HS-5 (cell line): Measurements from ENCODE around the gene ACYP2.
A peak's percentile ranks its signal among the peaks of the same experiment; 100 is the strongest.
"Not testable (repeated sequence)": the region's sequence is repeated elsewhere in the genome, so short reads cannot be mapped to it uniquely, and the experiment has no call there.

Experiments
- DNase-seq: peaks from one replicate; pipeline ENCODE4 v3.0.0-alpha.2; 2012; ENCODE audit warnings: low read depth

Gene ACYP2

DNA sequence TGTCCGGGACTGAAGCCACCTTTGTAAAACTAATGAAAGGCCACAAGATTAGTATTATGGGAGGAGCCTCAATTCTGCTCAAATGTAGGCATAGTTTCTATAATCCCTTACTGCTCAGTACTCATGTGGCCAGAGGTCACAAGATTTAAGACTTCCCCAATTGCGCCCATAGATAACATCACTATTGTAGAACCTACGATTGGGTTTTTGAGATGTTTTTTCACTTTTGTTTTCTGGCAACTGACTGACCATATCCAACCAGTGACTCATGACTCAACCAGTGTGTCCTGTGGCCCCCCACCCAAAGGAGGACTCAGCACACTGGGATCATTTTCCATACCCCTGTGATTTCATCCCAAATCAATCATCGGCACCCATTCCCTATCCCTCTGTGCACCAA is 155.8 kb downstream of the ACYP2 start:
- DNase-seq = no peak

GRCh38 chr2:54271843-54272627 is 156.6 kb downstream of the ACYP2 start:
- no peak for DNase-seq

- peak; percentile 8 for DNase-seq
These were observed 159.4 kb downstream of the ACYP2 start for GRCh38 chr2:54274781-54275242.

DNA sequence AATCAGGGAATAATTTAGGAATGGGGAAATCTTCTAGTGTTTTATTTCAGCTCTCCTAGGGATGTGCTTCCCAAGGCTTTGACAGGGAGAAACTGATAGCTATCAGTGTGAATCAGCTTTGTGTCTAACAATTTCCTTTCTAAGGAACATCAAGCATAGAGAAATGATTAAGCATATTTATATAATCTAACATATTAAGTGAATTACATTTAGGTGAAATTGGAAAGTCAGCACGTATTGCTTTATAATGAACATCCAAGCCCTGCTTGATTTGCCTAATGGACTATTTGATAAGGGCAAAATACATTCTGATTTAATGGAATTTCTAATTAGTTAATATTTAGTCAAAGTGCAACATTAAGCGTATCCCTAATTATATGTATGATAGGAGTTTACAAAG is 160.1 kb downstream of the ACYP2 start:
- no peak for DNase-seq

- DNase-seq = no peak
These were observed 164.0 kb downstream of the ACYP2 start for GRCh38 chr2:54279385-54279784.

- no peak for DNase-seq
These were observed 169.4 kb downstream of the ACYP2 start for GRCh38 chr2:54284826-54285225.

DNA sequence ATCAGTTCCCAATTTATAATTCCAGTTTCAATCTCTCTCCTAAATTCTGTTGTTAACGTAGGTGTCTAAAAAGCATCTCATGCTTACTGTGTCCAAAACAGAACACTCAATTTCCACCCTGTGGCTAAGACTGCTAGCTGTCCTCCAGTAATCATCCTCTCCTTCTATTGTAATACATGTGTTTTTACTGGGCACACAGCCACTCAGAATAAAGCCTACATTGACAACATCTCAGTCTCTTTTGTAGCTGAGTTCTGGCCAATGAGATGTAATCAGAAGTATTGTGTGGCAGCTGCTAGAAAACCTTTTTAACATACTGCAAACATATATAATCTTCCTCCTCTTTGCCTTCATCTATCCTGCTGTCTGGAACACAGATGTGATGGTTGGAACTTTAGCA is 170.0 kb downstream of the ACYP2 start:
- DNase-seq = no peak

DNA sequence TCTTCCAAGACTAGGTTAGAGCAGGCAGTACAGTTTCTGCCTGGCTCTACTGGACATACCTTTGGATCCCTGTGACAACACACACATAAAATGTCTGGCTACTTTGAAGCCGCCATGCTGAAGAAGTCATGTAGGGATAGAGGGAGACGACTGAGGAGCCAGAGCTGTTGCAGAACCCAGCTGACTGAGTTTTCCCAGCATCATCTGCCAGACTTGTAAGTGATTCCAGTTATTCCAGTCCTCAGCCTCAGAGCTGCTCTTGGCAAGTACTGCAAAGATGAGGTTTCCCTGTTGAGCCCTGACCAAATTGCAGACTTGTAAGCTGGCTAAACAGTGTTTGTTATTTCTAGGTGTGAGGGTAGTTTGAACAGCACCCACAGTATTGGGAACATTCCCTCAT is 172.1 kb downstream of the ACYP2 start:
- DNase-seq = no peak

DNA sequence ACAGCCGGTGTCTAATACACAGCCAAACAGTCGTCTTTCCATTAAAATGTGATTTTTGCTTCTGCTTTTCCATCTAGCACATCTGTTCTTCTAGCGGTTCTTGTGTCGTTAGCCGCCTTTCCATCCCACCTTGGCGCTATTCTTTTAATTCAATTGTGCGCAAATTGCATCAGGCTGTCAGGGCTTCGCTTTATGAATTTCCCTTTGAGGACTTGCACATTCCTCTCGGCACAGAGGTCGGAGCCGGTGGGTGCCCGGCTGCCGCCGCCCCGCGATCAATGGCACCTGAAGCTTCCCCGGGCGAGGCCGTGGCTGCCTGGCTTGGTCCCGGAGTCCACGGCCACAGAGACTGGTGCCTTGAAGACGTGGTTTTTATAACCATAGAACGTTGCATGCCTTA is 174.5 kb downstream of the ACYP2 start:
- DNase-seq = no peak

GRCh38 chr2:54290356-54291025 is 175.1 kb downstream of the ACYP2 start:
- no peak for DNase-seq

DNA sequence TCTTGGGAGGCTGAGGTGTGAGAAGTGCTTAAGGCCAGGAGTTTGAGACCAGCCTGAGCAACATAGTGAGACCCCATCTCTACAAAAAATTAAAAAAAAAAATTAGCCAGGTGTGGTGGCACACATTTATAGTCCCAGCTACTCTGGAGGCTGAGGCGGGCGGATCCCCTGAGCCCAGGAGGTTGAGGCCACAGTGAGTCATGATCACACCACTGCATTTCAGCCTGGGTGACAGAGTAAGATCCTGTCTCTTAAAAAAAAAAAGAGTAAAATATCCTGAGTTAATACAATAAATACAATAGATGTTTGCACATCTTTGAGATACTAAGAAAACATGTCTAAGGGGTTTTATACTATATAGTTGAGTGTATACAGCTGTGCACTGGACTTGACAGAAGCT is 179.2 kb downstream of the ACYP2 start:
- not testable (repeated sequence) for DNase-seq

GRCh38 chr2:54295911-54296310 is 180.5 kb downstream of the ACYP2 start:
- no peak for DNase-seq

DNA sequence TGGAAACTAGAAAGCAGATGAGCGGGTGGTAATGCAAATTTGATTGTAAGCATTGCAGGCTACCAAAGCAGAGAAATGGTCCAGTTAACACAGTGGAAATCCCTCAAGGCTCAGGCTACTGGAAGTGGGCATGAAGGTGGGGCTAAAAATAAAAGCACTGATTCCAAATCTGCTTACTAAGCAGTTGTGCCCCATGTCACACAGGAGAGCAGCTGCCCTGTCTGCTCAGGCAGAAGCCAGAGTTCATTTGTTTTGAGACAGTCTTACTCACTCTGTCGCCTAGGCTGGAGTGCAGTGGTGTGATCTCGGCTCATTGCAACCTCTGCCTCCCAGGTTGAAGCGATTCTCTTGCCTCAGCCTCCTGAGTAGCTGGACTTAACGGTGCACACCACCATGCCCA is 183.1 kb downstream of the ACYP2 start:
- DNase-seq = no peak

DNA sequence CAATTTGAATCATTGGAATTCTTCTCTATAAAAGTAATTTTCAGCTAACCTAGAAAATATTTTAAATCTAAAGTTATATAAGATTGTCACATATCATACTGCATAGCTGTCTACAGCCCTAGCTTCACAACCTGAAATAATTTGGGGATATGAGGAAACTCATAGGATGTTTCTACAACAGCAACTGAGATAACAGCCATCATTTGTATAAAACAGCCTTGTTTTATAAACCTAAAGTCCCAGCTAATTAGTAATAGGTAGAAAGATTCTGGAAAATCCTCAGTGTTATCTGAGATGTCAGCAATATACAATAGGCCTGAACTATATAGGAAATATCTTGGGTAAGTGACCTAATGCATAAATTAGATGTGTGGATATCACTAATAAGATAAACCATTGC is 188.2 kb downstream of the ACYP2 start:
- no peak for DNase-seq

DNA sequence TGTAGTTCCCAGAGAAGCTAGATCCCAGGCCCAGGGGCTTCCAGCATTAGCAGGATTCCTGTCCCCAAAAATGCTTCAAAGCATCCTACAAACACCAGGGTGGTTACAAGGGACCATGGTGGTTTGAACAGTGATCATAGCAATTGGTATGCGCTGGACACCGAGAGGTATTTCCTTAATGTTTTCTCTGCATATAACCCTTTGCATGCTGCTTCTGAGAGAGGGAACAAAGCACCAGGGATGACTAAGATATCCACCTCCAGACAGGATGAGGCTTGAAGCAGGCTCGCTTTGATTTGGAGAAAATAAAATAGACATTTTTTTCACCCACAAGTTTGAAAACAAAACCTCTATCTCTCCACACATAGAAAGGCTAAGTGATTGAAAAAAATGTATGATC is 191.1 kb downstream of the ACYP2 start:
- DNase-seq = no peak

DNA sequence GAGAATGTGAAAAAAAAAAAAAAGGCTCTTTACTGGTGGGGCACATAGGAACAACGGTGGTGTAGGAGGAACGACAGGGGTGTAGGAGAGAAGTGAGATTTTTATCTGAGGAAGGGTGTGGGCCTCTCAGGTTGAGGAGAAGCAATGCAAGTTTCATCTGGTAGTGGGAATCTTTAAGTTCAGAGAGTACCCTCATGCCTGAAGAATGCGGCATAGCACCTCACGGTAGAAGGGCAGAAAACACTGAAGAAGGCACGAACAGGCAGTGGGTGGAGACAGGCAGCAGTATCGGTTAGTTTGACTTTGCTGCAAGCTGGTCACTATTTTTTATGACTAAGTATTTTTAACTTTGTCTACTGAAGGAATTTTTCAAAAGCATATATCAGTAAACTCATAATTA is 192.8 kb downstream of the ACYP2 start:
- no peak for DNase-seq

- no peak for DNase-seq
These were observed 193.4 kb downstream of the ACYP2 start for GRCh38 chr2:54308782-54309181.

DNA sequence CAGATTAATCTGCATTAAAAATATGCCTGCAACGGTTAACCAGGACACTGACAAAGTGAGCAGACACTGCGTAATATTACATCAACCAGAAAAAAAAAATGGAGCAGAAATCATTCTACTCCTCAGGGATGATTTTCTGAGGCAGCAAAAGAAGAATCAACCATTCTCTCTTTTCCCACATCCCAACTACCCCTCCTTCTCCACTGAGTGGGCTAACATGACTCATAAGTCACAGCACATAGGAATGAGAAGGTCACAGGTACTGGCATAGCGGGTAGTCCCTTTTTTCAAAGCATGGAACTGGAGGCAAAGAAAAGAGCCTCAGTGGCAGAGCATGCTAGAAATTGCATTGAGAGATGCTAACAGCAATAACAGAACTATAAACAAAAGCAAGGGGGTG is 194.9 kb downstream of the ACYP2 start:
- no peak for DNase-seq

DNA sequence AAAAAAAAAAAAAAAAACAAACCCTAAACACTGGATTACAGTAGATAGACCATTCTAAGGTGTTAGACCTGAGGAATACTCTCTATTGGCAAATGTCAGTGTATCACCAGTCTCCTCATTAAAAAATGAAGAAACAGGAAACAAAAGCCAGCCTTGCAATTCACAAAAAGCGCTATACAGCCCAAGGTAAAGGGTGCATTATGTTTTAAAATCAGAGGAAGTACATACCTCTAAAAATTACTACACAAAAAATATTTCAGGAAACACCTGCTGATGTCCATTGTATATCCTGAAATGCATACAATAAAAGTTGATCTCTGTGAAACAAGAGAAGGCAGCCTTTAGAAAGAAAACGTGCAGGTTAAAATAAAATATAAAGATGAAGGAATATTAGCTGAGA is 195.5 kb downstream of the ACYP2 start:
- DNase-seq = no peak

DNA sequence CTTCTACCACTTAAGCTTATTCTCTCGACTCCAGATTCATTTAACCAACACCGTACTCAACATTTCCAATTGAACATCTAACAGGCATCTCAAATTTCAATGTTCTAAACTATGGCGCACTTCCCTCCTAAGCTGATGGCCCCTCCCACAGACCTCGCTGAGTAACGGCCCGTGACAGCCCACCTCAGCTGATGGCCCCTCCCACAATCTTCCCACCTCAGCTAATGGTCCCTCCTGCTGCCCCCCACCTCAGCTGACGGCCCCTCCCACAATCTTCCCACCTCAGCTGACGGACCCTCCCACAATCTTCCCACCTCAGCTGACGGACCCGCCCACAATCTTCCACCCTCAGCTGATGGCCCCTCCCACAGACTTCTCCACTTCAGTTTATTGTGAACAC is 197.7 kb downstream of the ACYP2 start:
- DNase-seq = no peak

DNA sequence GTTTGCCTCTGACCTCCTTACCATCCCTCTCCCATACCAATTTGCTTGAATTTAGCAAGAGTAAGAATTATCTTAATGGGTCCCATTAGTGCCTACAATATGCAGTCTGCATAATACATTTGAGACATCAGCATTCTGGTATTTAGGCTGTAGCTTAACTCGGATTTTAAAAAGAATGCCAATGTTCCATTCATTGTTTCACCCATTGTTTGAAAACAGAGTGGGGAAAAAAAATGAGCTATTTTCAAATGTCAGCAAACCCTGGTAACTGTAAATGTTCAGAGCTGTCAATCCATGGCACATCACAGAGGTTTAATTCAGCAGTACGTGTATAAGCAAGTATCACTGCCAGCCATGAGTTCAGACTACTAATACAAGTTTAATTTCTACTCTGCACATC is 202.6 kb downstream of the ACYP2 start:
- no peak for DNase-seq

DNA sequence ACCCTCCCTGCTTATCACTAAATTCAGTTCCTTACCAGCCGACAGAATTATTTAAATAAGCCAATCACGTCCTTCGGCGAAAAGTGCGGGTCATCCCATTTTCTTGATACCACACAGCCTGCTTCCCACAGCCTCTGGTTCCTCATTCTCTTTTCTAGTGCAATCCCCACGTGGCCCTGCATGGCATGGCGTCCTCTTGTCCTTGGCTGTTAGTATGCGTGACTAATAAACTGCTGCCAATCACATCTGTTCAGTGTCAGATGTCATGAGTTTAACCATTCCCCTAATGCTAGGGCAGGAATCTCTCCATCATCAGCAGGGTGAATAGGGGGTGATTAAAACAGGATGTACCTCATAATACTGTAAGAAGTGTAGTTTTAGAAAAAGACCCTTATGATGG is 203.4 kb downstream of the ACYP2 start:
- no peak for DNase-seq

DNA sequence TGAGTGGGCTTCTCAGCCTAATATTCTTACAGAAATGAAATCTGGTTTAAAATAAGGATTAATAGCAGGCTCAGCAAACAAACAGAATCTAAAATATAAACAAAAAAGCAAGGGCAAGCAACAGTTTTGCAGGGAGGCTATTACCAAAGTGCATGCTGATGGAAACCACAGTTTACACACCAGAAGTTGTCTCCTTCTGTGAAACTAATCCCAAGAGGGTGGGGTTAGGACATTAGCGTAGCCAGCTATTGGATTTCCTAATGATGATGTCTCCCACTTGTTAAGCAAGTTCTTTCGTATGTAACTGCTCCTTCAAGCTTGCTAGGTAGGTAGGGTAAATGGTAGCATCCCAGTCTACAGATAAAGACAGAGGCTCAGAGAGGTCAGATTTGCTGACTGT is 205.6 kb downstream of the ACYP2 start:
- DNase-seq = no peak

DNA sequence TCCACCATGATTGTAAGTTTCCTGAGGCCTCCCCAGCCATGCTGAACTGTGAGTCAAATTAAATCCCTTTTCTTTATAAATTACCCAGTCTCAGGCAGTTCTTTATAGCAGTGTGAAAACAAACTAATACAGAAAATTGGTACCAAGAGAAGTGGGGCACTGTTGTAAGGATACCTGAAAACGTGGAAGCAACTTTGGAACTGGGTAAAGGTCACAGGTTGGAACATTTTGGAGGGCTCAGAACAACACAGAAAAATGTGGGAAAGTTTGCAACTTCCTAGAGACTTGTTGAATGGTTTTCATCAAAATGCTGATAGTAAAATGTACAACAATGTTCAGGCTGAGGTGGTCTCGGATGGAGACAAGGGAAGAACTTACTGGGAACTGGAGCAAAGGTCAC is 209.1 kb downstream of the ACYP2 start:
- not testable (repeated sequence) for DNase-seq
